NCI-H2196 treated with DMSO at 0.1 percent for 48 hours (cell line): ENCODE data around the gene POC1B.

ENCODE experiments used
- DNase-seq: peaks from one replicate; lab custom pipeline; 2025; ENCODE audit not compliant: unreplicated experiment; lab: John Stamatoyannopoulos, UW

Gene POC1B

GRCh38 chr12:89424389-89424788 lies 101.5 kb downstream of the POC1B start:
- no peak for DNase-seq

DNA sequence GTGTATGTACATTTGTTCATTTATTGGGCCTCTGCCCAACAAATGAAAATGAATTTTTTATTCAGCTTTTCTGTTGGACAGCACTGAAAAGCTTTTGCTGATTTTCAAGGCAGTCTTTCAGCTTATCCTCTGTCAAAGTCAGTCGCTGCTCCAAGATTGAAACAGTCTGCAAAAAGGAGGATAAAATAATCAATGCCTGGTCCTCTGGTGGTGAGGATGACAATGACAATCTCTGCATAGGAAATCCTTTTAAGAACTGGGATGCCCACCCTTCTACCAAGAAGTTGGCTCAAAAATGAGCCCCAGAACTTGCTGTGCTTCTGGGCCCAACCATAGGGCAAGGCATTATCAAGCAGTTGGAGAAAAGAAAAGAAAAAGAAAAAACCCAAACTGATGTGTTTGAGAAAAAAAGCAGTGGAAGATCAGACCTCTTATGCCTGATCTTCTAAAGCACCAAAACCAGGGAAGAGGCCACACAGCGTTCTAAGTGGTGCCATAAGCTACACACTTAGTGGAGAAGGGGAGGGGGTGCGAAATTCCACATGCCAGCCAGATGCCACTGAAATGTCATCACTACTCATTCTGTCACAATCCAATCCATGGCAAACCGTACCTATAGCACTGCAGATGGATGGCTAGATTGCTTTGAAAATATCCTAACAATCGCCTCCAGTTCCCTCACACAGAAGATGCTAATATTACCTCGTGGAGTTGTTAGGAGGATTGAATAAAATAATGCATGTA lies 104.6 kb downstream of the POC1B start:
- no peak for DNase-seq

DNA sequence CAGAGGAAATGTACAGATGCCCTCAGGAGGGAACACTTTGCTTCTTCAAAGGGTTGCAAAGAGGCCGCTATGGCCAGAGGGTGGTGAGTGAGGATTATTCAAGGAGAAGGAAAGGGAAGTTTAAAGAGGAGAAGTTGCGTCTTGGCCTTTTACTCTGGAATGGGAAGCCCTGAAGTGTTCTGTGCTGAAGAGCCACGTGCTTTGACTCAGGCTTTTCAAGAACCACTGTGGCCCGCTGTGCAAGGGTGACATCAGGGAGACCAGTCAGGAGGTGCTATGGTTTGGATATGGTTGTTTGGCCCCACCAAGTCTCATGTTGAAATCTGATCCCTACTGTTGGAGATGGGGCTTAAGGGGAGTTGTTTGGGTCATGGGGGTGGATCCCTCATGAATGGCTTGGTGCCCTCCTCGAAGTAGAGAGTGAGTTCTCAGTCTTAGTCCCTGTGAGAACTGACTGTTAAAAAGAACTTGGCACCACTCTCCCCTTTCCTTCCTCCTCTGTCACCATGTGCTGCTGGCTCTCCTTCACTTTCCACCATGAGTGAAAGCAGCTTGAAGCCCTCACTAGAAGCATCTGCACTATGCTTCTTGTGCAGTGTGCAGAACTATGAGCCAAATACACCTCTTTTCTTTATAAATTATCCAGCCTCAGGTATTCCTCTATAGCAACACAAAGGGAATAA lies 107.5 kb downstream of the POC1B start:
- DNase-seq, result no peak

- DNase-seq, result no peak
Measured at GRCh38 chr12:89417246-89417977, 108.4 kb downstream of the POC1B start.

DNA sequence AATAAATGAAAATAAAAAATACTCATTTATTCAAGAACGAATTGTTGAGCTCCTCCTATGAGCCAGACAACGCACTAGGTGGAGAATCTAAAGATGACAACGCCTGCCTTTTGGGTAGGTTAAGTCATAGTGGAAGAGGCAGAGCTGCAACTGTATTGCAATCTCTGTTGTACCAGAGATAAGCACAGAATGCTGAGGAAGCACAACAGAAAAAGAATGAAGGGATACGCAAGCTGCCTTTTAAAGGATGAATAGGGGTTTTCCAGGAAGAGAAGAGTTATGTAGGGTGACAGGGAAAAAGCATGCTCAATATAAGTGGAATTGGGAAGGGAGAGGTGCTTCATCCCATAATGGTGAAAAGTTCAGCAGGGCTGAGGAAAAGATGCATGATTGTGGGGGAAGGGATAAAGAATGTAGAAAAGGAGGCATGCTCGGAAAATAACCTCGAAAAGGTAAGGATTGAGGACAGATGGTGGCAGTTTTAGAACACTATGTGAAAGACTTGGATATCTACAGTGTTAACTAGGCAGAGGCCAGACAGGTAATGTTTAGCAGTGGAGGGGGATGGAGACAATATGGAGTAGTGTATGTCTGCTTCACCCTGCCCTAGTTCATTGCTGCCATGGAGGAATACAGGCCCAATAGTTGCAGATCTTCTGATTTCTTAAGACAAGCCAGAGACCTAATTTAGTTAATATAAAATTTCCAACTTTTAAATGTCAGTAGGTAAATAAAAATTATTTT lies 109.6 kb downstream of the POC1B start:
- no peak for DNase-seq

DNA sequence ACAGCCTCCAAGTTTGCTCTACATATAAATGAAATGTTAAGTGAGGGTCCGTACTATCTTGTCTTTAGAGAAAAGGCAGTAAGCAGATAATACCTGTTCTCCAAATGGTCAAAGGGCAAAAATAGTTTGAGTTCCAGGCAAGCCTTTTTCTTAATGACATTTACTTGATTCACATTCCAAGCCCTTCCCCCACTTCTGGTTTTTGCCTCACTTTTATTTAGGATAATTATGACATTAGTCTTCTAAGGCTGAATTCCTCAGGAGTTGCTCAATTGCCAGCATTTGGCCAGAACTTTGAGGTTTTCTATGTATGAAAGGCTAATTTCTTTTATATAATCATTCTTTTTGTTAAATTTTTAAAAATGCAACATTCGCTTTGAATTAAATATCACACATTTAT lies 111.0 kb downstream of the POC1B start:
- no peak for DNase-seq

GRCh38 chr12:89414322-89414721 lies 111.5 kb downstream of the POC1B start:
- DNase-seq, result no peak

DNA sequence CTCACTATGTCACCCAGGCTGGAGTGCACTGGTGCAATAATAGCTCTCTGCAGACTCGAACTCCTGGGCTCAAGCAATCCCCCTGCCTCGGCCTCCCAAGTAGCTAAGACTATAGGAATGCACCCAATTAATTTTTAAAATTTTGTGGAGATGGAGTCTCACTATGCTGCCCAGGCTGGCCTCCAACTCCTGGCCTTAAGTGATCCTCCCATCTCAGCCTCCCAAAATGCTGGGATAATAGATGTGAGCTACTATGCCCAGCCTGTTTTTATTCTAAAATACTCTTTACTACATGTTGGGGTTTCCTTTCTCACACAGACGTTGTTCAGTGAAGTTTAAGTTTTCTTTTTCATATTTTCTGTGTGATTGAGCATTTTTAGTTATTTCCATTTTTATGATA lies 112.6 kb downstream of the POC1B start:
- DNase-seq, result no peak

DNA sequence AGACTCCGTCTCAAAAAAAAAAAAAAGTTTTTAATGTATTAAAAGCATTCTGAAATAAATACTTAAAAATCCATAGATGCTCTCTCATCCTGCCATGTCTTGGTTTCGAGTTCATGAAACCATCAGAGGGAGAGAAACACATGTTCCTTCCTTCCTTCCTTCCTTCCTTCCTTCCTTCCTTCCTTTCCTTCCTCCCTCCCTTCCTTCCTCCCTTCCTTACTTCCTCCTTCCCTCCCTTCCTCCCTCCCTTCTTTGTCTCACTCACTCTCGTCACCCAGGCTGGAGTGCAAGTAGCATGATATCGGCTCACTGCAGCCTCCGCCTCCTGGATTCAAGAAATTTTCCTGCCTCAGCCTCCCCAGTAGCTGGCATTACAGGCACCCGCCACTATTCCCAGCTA lies 113.2 kb downstream of the POC1B start:
- DNase-seq, result no peak

GRCh38 chr12:89411846-89412245 lies 114.0 kb downstream of the POC1B start:
- DNase-seq, result no peak

GRCh38 chr12:89411234-89411633 lies 114.6 kb downstream of the POC1B start:
- DNase-seq, result no peak

GRCh38 chr12:89405626-89406345 lies 120.1 kb downstream of the POC1B start:
- DNase-seq, result no peak

GRCh38 chr12:89401433-89402058 lies 124.3 kb downstream of the POC1B start:
- DNase-seq, result no peak

DNA sequence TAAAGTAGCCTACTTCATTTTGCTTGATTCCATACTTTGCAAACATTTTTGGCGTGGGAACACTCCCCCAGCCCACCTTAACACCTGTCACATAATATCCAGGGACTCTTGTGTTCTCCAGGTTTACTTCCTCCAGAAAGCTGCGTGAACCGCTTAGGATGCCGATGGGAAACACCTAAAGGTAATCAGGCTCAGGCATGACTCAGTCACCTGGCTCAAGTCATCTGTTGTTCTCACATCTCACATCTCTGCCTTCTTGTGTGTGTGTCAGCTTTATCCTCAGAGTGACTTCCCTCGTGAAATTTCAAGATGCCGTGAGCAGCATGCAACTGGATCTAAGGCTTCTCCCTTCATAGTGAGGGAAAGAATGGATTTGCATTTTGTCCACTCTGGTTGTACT lies 125.4 kb downstream of the POC1B start:
- DNase-seq, result no peak

DNA sequence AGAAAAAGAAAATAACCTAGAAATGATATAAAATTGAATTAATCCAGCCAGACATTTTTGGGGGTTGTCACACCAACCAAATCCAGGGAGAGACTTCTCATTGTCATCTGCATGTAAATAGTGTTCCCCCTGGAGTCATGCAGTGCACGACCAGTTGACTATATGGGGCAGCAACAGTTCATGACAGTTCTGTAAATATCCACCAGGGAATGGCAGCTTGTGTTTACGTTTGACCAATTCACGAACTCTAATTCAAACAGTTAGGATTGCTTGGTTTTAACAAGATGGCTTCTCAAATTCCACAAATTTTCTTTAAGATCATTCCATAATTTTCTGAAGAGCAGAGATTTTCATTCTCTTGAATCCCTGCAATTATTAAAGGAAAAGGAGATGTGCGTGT lies 130.1 kb downstream of the POC1B start:
- DNase-seq, result no peak

GRCh38 chr12:89393551-89394121 lies 132.2 kb downstream of the POC1B start:
- DNase-seq, result no peak

DNA sequence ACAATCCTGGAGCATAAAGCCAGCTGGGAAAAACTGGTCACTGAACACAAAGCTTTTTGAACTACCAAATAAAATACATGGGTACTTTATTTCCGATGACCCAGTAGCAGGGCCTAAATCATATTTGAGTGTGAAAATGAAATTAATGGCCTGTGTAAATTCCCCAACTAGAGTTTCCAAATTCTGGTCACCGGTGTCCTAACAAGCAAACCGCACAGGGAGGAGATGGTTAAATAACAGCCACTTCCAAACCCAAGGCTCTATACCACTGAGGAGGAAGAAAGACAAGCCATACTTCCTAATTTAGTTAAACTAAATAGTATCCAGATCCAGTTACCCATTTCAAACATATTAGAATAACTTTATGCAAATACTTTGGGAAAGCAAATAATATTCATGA lies 133.5 kb downstream of the POC1B start:
- no peak for DNase-seq

DNA sequence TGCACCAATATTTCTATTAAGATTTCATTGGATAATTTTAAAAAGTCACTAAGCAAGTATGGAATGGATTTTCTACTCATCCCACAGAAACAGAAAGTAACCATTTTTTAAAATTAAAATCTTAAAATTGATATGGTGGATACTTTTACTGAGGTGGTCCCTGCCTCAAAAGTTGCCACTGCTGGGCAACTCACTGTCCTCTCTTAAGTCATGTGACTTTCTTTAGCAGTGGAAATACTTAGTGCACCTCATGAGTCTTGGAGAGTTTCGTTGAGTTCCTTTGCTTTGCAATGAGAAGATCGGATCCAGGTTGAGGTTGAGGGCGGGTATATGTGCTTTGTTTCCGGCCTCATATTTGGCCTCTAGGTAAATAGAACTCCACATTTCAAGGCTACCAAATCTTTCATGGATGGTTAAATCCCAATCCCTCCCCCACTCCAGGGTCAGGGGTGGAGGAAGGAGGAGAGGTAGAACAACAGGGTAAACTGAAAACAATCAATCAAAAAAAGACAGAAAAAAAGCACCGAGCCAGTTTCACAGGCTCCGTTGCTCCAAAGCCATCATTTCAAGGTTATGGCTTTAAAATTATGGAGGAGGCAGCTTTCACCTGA lies 134.0 kb downstream of the POC1B start:
- DNase-seq, result no peak

GRCh38 chr12:89390802-89391673 lies 134.8 kb downstream of the POC1B start:
- no peak for DNase-seq
